Peyer's patch (tissue), 4 donors: ENCODE data around the gene SYNE2.

Experiments used
- POLR2A ChIP-seq, 2 donors: fragments of 450-650 bp; IDR thresholded peaks; one replicate each; pipeline ENCODE4 v1.5.1; 2017; ENCODE audit warnings: antibody characterized with exemption in 2 of 2, mild to moderate bottlenecking in 2 of 2, moderate library complexity in 2 of 2
- TF ChIP-seq, protein P1 (sequence below), 6 experiments: fragments of 450-650 bp in 4 of 6; fragments of 200-600 bp in 2 of 6; sonication (generic) in 1 of 6; IDR thresholded peaks; one replicate each; pipeline ENCODE4 v1.5.1; 2017 to 2019; ENCODE audit warnings: antibody characterized with exemption in 6 of 6, mild to moderate bottlenecking in 3 of 6, moderate library complexity in 1 of 6

DNA sequence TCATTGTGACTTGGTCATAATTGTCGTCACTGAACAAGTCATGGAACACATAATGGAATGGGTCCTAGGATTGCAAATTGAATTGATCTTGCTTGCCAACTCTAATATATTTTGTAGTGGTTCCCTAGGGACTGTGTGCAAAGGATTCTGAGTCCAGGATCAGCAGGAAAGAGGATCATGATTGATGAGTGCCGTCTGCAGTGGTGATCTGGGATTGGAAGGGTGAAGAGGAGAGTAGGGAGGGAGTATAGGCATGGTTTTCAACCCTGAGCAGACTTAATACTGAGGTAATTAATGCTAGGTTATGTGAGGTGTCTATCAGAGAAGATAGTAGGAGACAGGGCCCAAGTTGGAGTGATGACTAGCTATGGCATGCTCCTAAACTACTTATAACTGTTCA, 272.5 kb downstream of the SYNE2 start:
- TF ChIP-seq, protein P1, sequence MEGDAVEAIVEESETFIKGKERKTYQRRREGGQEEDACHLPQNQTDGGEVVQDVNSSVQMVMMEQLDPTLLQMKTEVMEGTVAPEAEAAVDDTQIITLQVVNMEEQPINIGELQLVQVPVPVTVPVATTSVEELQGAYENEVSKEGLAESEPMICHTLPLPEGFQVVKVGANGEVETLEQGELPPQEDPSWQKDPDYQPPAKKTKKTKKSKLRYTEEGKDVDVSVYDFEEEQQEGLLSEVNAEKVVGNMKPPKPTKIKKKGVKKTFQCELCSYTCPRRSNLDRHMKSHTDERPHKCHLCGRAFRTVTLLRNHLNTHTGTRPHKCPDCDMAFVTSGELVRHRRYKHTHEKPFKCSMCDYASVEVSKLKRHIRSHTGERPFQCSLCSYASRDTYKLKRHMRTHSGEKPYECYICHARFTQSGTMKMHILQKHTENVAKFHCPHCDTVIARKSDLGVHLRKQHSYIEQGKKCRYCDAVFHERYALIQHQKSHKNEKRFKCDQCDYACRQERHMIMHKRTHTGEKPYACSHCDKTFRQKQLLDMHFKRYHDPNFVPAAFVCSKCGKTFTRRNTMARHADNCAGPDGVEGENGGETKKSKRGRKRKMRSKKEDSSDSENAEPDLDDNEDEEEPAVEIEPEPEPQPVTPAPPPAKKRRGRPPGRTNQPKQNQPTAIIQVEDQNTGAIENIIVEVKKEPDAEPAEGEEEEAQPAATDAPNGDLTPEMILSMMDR (IDR thresholded peaks at IDR 0.05): no peak
- TF ChIP-seq POLR2A (IDR thresholded peaks at IDR 0.05): no peak
